NB4 (cell line): Measurements from ENCODE around the gene MYH9.

Experiments used
- CTCF ChIP-seq: IDR thresholded peaks from one replicate; pipeline ENCODE4 v1.5.1; 2012; ENCODE audit warnings: low read depth, low read length
- POLR2A ChIP-seq: IDR thresholded peaks from 2 replicates; pipeline ENCODE4 v1.6.1; 2011; ENCODE audit warnings: mild to moderate bottlenecking; ENCODE audit not compliant: insufficient read length; ENCODE audit errors: extremely low read depth

GRCh38 chr22:36347094-36347493, 40.7 kb downstream of the MYH9 start:
- no peak for TF ChIP-seq CTCF
- TF ChIP-seq POLR2A, result no peak
